GM18498 (cell line): ENCODE data around the gene MRPS16.
"Not testable (repeated sequence)": the region's sequence is repeated elsewhere in the genome, so short reads cannot be mapped to it uniquely, and the experiment has no call there.

Source experiments
- ATAC-seq: cut with Tn5 transposase; IDR thresholded peaks from one replicate; pipeline ENCODE4 v1.9.1; 2021; ENCODE audit warnings: mild to moderate bottlenecking, moderate library complexity; ENCODE audit not compliant: unreplicated experiment

Gene MRPS16

DNA sequence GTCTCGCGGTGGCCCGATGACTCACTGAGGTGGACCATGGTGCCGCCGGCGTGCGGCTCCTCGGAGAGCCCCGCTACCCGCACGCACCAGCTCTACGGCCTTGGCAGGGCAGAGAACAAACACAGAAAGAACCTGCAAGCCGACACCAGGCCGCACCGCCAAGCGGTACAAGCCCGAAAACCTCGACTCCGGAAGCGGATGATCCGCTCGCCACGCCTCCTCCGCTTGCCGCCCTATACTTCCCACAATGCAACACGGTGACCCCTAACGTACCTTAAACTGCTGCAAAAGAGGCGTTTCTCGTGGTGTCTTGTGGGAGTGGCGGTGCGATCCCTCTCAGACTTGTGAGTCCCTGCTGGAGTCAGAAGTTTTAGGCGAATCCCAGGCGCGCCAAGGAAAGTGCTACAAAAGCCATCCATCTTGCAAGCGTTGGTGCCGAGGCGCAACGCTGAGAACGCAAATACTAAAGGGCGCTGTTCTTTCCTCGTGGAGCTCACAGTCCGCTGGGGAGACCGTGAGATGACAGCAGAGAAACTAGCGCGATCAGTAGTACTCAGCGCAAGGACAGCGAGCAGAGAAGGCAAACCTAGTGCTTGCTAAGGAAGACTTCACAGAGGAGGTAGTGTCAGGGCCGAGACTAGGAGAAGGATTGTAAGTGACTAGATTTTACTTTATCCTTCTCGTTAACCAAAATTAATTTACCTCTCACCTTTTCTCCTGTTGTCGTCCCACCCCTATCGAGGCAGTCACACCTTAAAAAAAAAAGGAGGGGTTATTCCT lies at the start of gene MRPS16:
Gene MRPS16, minus strand, starts transcription at position 200 of the 780 bp plus-strand sequence. Its CDS starts 162 bp downstream, at position 38.
- peak; percentile 82 for ATAC-seq

- ATAC-seq = no peak
These were observed 44.5 kb upstream of the MRPS16 start for GRCh38 chr10:73296946-73297345.

DNA sequence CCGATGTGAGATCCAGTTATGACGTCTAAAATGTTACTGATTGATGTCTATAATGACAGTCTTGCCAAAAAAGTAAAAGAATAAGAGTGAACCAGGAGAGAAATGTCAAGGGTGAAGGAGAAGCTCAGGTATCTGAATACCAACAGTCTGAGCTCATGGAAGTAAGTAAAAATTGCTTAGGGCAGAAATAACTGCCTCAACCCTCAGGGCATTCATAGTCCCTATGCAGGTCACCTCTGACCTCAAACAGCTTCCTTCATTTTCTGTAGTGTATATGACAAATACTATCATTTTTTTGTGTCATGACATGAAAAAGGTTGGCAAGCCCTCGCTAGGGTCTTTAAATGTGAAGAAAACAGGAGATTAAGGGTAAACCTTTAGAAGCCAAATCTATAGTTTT lies 41.0 kb upstream of the MRPS16 start:
- no peak for ATAC-seq

- no peak for ATAC-seq
These were observed 37.5 kb upstream of the MRPS16 start for GRCh38 chr10:73289958-73290357.

GRCh38 chr10:73287441-73287840 lies 35.0 kb upstream of the MRPS16 start:
- no peak for ATAC-seq

DNA sequence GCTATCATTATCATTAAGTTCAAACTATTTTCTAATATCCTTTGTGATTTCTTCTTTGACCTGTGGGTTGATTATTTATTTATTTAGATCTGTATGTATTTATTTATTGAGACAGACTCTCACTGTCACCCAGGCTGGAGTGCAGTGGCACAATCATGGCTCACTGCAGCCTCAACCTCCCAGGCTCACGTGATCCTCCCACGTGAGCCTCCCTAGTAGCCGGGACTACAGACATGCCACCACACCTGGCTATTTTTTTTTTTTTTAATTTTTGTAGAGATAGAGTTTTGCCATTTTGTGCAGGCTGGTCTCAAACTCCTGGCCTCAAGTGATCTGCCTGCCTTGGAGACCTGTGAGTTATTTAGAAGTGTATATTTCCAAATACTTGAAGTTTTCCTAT lies 28.7 kb upstream of the MRPS16 start:
- no peak for ATAC-seq

- ATAC-seq = no peak
These were observed 12.0 kb upstream of the MRPS16 start for GRCh38 chr10:73264423-73264822.

GRCh38 chr10:73263693-73264347 lies 11.4 kb upstream of the MRPS16 start:
- no peak for ATAC-seq

GRCh38 chr10:73262880-73263555 lies 10.6 kb upstream of the MRPS16 start:
- no peak for ATAC-seq

DNA sequence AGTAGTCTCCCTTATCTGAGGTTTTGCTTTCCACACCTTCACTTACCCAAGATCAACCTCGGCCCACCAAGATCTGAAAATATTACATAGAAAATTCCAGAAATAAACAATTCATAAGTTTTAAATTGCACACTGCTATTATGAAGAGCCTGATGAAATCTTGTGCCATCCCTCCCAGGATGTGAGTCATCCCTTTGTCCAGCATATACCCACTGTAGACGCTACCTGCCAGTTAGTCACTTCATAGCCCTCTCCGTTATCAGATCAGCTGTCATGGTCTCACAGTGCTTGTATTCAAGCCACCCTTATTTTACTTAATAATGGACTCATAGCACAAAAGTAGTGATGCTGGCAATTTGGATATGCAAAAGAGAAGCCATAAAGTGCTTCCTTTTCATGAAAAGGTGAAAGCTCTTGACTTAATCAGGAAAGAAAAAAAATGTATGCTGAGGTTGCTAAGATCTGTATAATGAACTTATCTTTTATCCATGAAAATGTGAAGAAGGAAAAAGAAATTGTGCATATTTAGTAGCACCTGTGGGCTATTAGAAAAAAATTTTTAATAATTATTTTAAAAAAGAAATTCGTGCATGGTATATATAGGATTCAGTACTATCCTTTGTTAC lies 9.8 kb upstream of the MRPS16 start:
- ATAC-seq = no peak

- ATAC-seq = no peak
These were observed 9.0 kb upstream of the MRPS16 start for GRCh38 chr10:73261362-73261995.

- not testable (repeated sequence) for ATAC-seq
These were observed 6.2 kb upstream of the MRPS16 start for GRCh38 chr10:73258612-73259011.

DNA sequence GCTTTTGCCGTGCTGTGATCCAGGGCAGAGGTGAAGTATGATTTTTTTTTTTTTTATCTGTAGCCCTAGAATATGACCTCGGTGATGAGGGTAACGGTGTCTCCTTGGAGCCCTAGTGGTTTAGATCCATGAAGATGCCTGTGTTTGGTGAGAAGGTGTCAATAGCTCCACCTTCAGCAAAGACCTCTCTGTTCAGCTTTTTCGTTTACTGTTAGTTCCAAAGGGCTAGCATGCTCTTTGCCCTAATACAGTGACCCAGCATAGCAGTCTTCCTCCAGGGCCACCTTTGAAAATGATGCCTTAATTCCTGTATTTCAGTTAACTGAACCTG lies 746 bp upstream of the MRPS16 start:
- ATAC-seq = peak; percentile 4

- peak; percentile 52 for ATAC-seq
These were observed 580 bp downstream of the MRPS16 start for GRCh38 chr10:73251683-73252444.

DNA sequence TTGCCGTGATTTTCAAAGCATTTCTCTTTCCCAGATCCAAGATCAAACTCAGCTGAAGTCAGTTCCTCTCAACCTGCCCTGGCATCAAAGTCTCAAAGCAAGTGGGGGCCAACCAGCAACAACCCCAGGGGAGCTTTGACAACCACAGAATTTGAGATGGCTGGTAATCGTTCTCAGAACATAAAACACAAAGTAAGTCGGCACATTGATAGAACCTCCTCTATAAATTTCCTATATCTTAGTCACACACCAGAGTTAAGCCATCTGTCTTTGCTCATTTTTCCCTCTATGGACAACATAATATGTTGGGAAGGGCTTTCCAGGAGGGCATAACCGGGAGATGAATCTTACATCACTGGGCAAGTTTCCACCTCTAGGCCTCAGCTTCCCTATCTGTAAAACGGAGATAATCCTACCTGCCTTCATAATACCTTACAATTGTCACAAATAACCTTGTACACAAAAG lies 4.2 kb downstream of the MRPS16 start:
- ATAC-seq = no peak

DNA sequence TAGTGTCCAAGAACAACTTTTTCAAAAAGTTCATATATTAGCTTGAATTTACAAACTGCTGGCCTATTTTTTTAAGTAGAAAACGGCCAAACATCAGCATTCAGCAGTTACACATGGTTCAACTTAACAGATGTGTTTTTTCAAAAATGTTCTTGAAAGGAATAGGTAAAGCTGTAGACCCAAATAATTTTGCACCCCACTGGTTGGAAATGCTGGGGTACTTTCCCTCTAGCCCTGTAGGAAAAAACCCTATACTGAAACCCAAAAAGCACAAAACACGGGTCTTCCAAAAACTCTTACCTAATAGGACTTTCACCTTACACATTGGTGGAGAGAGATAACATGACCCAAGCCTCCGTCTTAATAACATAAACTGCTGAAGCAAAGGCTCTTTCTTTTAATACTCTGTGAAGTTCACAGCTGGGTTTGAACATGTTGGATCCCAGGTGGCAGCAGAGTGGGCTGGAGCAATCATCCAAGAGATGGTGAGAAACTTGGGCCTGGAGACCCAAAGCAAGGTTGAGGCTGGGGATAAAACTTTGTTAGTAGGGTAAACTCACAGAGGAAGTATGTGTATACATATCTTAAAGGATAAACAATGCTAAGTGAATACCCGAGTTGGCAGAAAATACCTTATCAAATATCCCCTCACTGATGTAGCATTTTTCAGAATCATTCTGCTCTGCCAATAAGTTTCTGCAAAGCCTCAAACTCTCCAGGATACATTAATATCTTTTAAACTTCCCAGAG lies 4.8 kb downstream of the MRPS16 start:
- ATAC-seq = no peak

DNA sequence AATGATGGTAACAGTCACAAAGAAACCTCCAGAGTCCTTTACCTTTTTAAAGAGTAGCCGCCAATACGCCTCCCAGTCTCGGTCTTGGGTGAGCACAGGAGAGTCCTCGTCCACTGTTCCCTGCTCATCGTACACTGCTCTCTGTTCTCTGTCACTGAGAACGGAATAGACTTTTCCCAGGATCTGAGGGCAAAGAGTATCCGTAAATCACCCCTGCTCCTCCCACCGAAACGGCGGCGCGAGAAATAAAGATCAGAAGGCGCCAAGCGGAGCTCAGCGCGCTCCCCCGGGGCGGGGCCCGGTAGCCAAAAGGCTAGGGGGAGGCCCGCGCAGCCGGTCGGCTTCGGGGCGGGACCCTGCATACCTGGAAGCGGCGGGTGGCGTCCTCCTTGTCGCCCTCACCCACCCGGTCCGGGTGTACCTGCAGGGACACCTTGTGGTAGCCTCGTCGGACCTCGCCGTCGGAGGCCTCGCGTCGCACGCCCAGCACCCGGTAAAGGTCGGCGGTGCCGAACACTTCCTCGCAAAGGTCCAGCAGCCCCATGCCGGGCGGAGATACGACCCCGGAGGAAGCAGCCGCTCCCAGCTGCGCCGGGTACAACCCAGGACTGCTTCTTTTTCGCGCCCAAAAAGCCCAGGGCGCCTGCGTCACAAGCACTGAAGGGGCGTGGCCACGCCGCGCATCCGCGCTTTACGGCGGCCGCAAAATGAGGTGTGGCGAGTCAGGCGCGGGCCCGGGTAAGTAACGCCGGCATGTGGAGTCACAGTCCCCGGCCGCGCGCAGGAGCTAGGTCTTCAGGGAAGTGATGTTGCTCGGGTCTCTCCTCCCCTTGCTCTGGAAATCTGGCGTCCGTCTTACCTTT lies 5.6 kb downstream of the MRPS16 start, which contains the start of gene DNAJC9:
Gene DNAJC9, minus strand, starts transcription at position 610 of the 863 bp plus-strand sequence. Its CDS starts 66 bp downstream, at position 544.
- peak; percentile 83 for ATAC-seq

GRCh38 chr10:73246322-73246645 lies 6.2 kb downstream of the MRPS16 start:
- no peak for ATAC-seq
